ENCODE data around the gene IFIT1B.

DNA sequence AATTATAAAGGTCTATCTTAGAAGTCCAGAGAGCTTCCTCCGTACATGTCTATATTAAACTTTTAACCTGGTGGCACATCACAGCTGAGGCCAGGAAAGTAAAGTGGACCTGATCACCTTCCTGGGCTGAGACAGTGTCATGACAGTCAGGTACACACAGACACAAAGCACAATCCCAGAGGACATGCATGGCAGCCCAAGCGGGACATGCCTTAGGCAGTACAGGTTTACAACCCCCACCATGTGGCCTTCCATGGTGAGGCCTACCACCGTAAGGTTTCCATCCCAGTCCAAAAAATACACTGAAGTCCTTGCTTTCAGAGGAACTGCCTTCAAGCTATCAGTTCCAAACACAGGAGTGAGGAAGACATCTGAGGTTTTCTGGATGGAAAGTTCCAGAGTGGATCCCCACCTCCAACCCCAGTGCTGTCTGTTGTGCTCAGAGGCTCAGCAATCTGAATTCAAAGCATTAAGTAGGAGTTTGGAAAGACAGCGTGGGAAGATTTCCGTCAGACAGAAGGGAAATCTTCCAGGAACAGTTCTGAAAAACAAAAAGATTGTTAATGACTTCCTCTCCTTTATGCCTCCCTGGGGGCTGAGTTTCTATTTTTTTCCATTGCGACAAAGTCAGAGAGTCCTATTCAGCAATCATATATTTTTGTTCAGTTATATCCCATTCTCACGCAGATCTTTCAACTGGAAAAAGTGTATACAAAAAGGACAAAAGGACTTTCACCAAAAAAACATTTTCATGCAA lies 30.0 kb upstream of the IFIT1B start:
- no peak for TF ChIP-seq CTCF (IDR thresholded peaks at IDR 0.05)
- TF ChIP-seq POLR2A (IDR thresholded peaks at IDR 0.05), result no peak
- TF ChIP-seq POLR2AphosphoS5 (IDR thresholded peaks at IDR 0.05), result no peak
